NCI-H774 (cell line): Measurements from ENCODE around the gene ADAT1.

Experiments used
- DNase-seq: peaks from one replicate; lab custom pipeline; 2025; lab: John Stamatoyannopoulos, UW

ADAT1 gene

GRCh38 chr16:75575958-75576357 lies 47.1 kb downstream of the ADAT1 start:
- DNase-seq, result no peak

- no peak for DNase-seq
Measured at GRCh38 chr16:75573955-75574354, 49.1 kb downstream of the ADAT1 start.

- no peak for DNase-seq
Measured at GRCh38 chr16:75572864-75573542, 50.1 kb downstream of the ADAT1 start.

GRCh38 chr16:75570396-75571065 lies 52.5 kb downstream of the ADAT1 start:
- no peak for DNase-seq

- no peak for DNase-seq
Measured at GRCh38 chr16:75567911-75568310, 55.2 kb downstream of the ADAT1 start.

GRCh38 chr16:75566758-75567255 lies 56.3 kb downstream of the ADAT1 start:
- no peak for DNase-seq

- DNase-seq, result peak; percentile 34
Measured at GRCh38 chr16:75566040-75566757, 56.9 kb downstream of the ADAT1 start, which contains the start of gene GABARAPL2. Gene GABARAPL2 (plus strand): TSS chr16:75566379. CDS start chr16:75566487, 108 bp downstream.

GRCh38 chr16:75565640-75566039 lies 57.4 kb downstream of the ADAT1 start:
- no peak for DNase-seq

GRCh38 chr16:75559564-75560372 lies 63.3 kb downstream of the ADAT1 start:
- no peak for DNase-seq

- DNase-seq, result no peak
Measured at GRCh38 chr16:75558846-75559401, 64.2 kb downstream of the ADAT1 start.

- DNase-seq, result no peak
Measured at GRCh38 chr16:75556431-75556950, 66.6 kb downstream of the ADAT1 start.

- DNase-seq, result peak; percentile 81
Measured at GRCh38 chr16:75555707-75556430, 67.2 kb downstream of the ADAT1 start, which contains the start of gene TMEM231. Gene TMEM231 (minus strand): TSS chr16:75556252. CDS start chr16:75556209, 43 bp downstream.

- DNase-seq, result peak; percentile 68
Measured at GRCh38 chr16:75555213-75555706, 67.8 kb downstream of the ADAT1 start.

GRCh38 chr16:75552951-75553350 lies 70.1 kb downstream of the ADAT1 start:
- DNase-seq, result no peak

GRCh38 chr16:75550211-75550662 lies 72.8 kb downstream of the ADAT1 start:
- DNase-seq, result no peak
